ENCODE data around the gene FBXO24.

FBXO24 gene, protein sequence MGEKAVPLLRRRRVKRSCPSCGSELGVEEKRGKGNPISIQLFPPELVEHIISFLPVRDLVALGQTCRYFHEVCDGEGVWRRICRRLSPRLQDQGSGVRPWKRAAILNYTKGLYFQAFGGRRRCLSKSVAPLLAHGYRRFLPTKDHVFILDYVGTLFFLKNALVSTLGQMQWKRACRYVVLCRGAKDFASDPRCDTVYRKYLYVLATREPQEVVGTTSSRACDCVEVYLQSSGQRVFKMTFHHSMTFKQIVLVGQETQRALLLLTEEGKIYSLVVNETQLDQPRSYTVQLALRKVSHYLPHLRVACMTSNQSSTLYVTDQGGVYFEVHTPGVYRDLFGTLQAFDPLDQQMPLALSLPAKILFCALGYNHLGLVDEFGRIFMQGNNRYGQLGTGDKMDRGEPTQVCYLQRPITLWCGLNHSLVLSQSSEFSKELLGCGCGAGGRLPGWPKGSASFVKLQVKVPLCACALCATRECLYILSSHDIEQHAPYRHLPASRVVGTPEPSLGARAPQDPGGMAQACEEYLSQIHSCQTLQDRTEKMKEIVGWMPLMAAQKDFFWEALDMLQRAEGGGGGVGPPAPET

DNA sequence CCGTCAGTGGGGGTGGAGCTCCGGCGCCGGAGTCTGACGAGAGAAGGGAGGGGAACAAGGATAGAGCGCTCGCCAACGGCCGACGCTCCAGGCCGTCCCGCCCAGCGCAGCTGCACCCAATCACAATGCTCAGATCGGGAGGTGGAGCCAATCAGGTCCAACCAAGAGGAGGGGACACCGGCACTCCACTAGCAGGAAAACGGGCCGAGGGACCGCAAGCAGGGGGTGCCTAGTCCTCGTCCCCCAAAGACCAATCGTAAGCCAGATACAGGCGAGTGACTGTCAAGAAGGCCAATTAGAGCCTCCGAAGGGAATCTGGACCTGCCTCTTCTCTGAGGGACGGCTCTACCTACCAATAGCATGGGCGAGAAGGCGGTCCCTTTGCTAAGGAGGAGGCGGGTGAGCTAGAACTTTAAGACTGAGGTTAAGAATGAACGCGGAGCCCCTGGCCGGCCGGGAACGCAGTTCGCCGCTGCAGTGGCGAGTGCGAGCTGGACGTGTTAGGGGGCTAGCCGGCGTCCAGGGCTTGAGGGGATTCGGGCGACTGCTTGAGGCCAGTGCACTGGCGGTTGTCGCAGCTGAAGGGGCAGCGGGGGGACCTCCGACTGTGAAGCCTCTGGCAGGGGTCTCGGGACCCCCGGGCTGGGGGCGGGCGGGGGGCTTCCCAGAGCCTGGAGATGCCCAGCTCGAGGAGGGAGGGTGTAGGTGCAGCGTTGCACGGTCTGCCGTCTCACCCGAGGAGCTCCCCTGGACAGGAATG lies at the start of gene FBXO24:
FBXO24 (plus strand) TSS at position 63 of the 760 bp plus-strand sequence; CDS start at position 361, 298 bp downstream.
- ChIA-PET POLR2A (interaction anchor here (0.6 to 3.7 kb wide), 71 partner anchors 9 to 631 kb away, joined by 3 to 91 read pairs (median 5); partner anchors contain the start of genes ACTL6B, AGFG2, AP4M1 and GIGYF1), CTCF (interaction anchor here (0.6 to 4.2 kb wide), 16 partner anchors 17 to 266 kb away, joined by 3 to 25 read pairs (median 4); partner anchors contain the start of genes AGFG2 and SLC12A9)
- Histone ChIP-seq H3K4me3 (ENCODE audit: low read depth, low read length) (peak within 1 kb of the TSS; percentile 90), H3K4me1 (ENCODE audit: control insufficient read depth, insufficient read depth, low read length) (peaks cover 12% of the 10 kb centered on the region), H3K9me3 (ENCODE audit: control insufficient read depth, insufficient read depth, low read depth, low read length) (no peaks in the 10 kb centered on the region), H3K27ac (ENCODE audit: extremely low read depth, low read depth, low read length) (peak within 1 kb of the TSS; percentile 73), H3K36me3 (ENCODE audit: control insufficient read depth in 2 of 2, insufficient read depth in 1 of 2, low read length in 2 of 2) (peaks cover 0 to 11% of the 10 kb centered on the region in 2 experiments; a peak in 1 of 3 replicates)
- peak; percentile 98 for TF ChIP-seq SP3 (tag by site-specific recombination; IDR thresholded peaks at IDR 0.05)
- TF ChIP-seq ZBTB7A (tag by site-specific recombination; IDR thresholded peaks at IDR 0.05; ENCODE audit: low read depth), result peak; percentile 88; the same call in 1 of the 2 replicates
- TF ChIP-seq EGR2 (tag by site-specific recombination; IDR thresholded peaks at IDR 0.05; ENCODE audit: low read depth), result peak; percentile 10; the same call in 1 of the 2 replicates
- no peak for TF ChIP-seq SP7 (tag by site-specific recombination; IDR thresholded peaks at IDR 0.05)
- peak; percentile 99 for TF ChIP-seq SP2 (tag by site-specific recombination; IDR thresholded peaks at IDR 0.05)
- TF ChIP-seq PRDM6 (tag by site-specific recombination; IDR thresholded peaks at IDR 0.05), result no peak
- TF ChIP-seq ZNF292 (tag by site-specific recombination; IDR thresholded peaks at IDR 0.05; ENCODE audit: borderline replicate concordance, low read depth), result no peak
- TF ChIP-seq YY2 (tag by site-specific recombination; IDR thresholded peaks at IDR 0.05), result no peak; the same call in 1 of the 2 replicates
- TF ChIP-seq, protein P1, sequence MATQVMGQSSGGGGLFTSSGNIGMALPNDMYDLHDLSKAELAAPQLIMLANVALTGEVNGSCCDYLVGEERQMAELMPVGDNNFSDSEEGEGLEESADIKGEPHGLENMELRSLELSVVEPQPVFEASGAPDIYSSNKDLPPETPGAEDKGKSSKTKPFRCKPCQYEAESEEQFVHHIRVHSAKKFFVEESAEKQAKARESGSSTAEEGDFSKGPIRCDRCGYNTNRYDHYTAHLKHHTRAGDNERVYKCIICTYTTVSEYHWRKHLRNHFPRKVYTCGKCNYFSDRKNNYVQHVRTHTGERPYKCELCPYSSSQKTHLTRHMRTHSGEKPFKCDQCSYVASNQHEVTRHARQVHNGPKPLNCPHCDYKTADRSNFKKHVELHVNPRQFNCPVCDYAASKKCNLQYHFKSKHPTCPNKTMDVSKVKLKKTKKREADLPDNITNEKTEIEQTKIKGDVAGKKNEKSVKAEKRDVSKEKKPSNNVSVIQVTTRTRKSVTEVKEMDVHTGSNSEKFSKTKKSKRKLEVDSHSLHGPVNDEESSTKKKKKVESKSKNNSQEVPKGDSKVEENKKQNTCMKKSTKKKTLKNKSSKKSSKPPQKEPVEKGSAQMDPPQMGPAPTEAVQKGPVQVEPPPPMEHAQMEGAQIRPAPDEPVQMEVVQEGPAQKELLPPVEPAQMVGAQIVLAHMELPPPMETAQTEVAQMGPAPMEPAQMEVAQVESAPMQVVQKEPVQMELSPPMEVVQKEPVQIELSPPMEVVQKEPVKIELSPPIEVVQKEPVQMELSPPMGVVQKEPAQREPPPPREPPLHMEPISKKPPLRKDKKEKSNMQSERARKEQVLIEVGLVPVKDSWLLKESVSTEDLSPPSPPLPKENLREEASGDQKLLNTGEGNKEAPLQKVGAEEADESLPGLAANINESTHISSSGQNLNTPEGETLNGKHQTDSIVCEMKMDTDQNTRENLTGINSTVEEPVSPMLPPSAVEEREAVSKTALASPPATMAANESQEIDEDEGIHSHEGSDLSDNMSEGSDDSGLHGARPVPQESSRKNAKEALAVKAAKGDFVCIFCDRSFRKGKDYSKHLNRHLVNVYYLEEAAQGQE (tag by site-specific recombination; IDR thresholded peaks at IDR 0.05), result no peak
- TF ChIP-seq ZBTB44 (tag by site-specific recombination; IDR thresholded peaks at IDR 0.05), result no peak
- no peak for TF ChIP-seq ZNF768 (tag by site-specific recombination; IDR thresholded peaks at IDR 0.05)
- TF ChIP-seq, protein P2, sequence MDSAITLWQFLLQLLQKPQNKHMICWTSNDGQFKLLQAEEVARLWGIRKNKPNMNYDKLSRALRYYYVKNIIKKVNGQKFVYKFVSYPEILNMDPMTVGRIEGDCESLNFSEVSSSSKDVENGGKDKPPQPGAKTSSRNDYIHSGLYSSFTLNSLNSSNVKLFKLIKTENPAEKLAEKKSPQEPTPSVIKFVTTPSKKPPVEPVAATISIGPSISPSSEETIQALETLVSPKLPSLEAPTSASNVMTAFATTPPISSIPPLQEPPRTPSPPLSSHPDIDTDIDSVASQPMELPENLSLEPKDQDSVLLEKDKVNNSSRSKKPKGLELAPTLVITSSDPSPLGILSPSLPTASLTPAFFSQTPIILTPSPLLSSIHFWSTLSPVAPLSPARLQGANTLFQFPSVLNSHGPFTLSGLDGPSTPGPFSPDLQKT (IDR thresholded peaks at IDR 0.05; ENCODE audit: borderline replicate concordance, low read depth, low read length), result no peak
- TF ChIP-seq, protein P3, sequence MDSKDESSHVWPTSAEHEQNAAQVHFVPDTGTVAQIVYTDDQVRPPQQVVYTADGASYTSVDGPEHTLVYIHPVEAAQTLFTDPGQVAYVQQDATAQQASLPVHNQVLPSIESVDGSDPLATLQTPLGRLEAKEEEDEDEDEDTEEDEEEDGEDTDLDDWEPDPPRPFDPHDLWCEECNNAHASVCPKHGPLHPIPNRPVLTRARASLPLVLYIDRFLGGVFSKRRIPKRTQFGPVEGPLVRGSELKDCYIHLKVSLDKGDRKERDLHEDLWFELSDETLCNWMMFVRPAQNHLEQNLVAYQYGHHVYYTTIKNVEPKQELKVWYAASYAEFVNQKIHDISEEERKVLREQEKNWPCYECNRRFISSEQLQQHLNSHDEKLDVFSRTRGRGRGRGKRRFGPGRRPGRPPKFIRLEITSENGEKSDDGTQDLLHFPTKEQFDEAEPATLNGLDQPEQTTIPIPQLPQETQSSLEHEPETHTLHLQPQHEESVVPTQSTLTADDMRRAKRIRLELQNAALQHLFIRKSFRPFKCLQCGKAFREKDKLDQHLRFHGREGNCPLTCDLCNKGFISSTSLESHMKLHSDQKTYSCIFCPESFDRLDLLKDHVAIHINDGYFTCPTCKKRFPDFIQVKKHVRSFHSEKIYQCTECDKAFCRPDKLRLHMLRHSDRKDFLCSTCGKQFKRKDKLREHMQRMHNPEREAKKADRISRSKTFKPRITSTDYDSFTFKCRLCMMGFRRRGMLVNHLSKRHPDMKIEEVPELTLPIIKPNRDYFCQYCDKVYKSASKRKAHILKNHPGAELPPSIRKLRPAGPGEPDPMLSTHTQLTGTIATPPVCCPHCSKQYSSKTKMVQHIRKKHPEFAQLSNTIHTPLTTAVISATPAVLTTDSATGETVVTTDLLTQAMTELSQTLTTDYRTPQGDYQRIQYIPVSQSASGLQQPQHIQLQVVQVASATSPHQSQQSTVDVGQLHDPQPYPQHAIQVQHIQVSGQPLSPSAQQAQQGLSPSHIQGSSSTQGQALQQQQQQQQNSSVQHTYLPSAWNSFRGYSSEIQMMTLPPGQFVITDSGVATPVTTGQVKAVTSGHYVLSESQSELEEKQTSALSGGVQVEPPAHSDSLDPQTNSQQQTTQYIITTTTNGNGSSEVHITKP (tag by site-specific recombination; IDR thresholded peaks at IDR 0.05), result peak; percentile 99
- 0 out of 2 replicates have a peak, but pooled peaks have one; percentile 41 for TF ChIP-seq ZNF629 (tag by site-specific recombination; IDR thresholded peaks at IDR 0.05)
- TF ChIP-seq ZNF501 (tag by site-specific recombination; IDR thresholded peaks at IDR 0.05), result 0 out of 2 replicates have a peak, but pooled peaks have one; percentile 20
- TF ChIP-seq, protein P4, sequence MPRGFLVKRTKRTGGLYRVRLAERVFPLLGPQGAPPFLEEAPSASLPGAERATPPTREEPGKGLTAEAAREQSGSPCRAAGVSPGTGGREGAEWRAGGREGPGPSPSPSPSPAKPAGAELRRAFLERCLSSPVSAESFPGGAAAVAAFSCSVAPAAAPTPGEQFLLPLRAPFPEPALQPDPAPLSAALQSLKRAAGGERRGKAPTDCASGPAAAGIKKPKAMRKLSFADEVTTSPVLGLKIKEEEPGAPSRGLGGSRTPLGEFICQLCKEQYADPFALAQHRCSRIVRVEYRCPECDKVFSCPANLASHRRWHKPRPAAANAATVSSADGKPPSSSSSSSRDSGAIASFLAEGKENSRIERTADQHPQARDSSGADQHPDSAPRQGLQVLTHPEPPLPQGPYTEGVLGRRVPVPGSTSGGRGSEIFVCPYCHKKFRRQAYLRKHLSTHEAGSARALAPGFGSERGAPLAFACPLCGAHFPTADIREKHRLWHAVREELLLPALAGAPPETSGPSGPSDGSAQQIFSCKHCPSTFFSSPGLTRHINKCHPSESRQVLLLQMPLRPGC (tag by site-specific recombination; IDR thresholded peaks at IDR 0.05), result no peak
- TF ChIP-seq ZNF558 (tag by site-specific recombination; IDR thresholded peaks at IDR 0.05), result no peak
- no peak for TF ChIP-seq ZNF114 (tag by site-specific recombination; IDR thresholded peaks at IDR 0.05)
- TF ChIP-seq GLIS1 (tag by site-specific recombination; IDR thresholded peaks at IDR 0.05), result peak; percentile 79
